Progenitor cell of endocrine pancreas (in vitro differentiated cells): ENCODE measurements around the gene SPON2. TPM values are rescaled to one million over a fixed set of nuclear protein-coding genes. Genes with fewer than 3 reads are reported as not detected.

Source experiments
- DNase-seq: peaks from one replicate; pipeline ENCODE4 v3.0.0; 2021; ENCODE audit warnings: low spot score; ENCODE audit not compliant: unreplicated experiment
- H3K27ac Mint-ChIP-seq: 2 replicates; pipeline ENCODE4 v1.8.0; 2021; ENCODE audit warnings: mild to moderate bottlenecking, moderate library complexity, mixed read lengths
- H3K27me3 Mint-ChIP-seq: 2 replicates; pipeline ENCODE4 v1.8.0; 2021; ENCODE audit warnings: mixed read lengths
- H3K36me3 Mint-ChIP-seq: 2 replicates; pipeline ENCODE4 v1.8.0; 2022; ENCODE audit warnings: mixed read lengths; ENCODE audit not compliant: insufficient read depth
- H3K4me1 Mint-ChIP-seq: 2 replicates; pipeline ENCODE4 v1.8.0; 2021; ENCODE audit warnings: low read depth, mixed read lengths
- H3K4me3 Mint-ChIP-seq: 2 replicates; pipeline ENCODE4 v1.8.0; 2021; ENCODE audit warnings: low read depth, mild to moderate bottlenecking, moderate library complexity, mixed read lengths
- H3K9me3 Mint-ChIP-seq: 2 replicates; pipeline ENCODE4 v1.8.0; 2021; ENCODE audit warnings: low read depth, mixed read lengths
- total RNA-seq: library from RNA; stranded (reverse); gene quantifications from 2 replicates; pipeline ENCODE4 v1.2.1, GENCODE V29; 2021
- TF ChIP-seq, protein P1 (sequence below): fragments of 200-600 bp; sonication (generic); IDR thresholded peaks from one replicate; pipeline ENCODE4 v1.5.0; 2021; ENCODE audit warnings: antibody characterized with exemption, mild to moderate bottlenecking; ENCODE audit not compliant: unreplicated experiment

The SPON2 gene
- total RNA-seq, 1 donor from 2014 or later = 2.2 TPM

DNA sequence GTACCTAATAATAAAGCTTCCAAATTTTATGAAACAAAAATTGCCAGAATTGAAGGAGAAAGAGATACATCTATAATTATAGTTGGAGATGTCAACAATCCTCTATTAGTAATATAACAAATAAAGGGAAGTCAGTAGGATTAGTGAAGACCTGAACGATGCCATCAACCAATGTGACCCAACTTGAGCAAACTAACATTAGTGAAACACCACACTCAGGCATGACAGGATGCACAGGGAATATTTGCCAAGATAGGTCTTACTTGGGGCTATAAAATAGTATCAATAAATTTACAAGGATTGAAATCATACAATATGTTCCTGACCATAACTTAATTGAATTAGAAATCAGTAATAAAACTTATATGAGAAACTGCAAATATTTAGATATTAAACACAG is 12.0 kb downstream of the SPON2 start:
- DNase-seq = no peak
- H3K27ac Mint-ChIP-seq = no peak overlapping the region
- peaks cover 6% of the 10 kb centered on the region for H3K36me3 Mint-ChIP-seq
- no peak overlapping the region for H3K4me3 Mint-ChIP-seq
- peaks cover 13% of the 10 kb centered on the region for H3K9me3 Mint-ChIP-seq
- no peaks in the 10 kb centered on the region for H3K4me1 Mint-ChIP-seq
- peaks cover 43% of the 10 kb centered on the region for H3K27me3 Mint-ChIP-seq
- TF ChIP-seq, protein P1, sequence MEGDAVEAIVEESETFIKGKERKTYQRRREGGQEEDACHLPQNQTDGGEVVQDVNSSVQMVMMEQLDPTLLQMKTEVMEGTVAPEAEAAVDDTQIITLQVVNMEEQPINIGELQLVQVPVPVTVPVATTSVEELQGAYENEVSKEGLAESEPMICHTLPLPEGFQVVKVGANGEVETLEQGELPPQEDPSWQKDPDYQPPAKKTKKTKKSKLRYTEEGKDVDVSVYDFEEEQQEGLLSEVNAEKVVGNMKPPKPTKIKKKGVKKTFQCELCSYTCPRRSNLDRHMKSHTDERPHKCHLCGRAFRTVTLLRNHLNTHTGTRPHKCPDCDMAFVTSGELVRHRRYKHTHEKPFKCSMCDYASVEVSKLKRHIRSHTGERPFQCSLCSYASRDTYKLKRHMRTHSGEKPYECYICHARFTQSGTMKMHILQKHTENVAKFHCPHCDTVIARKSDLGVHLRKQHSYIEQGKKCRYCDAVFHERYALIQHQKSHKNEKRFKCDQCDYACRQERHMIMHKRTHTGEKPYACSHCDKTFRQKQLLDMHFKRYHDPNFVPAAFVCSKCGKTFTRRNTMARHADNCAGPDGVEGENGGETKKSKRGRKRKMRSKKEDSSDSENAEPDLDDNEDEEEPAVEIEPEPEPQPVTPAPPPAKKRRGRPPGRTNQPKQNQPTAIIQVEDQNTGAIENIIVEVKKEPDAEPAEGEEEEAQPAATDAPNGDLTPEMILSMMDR = no peak

DNA sequence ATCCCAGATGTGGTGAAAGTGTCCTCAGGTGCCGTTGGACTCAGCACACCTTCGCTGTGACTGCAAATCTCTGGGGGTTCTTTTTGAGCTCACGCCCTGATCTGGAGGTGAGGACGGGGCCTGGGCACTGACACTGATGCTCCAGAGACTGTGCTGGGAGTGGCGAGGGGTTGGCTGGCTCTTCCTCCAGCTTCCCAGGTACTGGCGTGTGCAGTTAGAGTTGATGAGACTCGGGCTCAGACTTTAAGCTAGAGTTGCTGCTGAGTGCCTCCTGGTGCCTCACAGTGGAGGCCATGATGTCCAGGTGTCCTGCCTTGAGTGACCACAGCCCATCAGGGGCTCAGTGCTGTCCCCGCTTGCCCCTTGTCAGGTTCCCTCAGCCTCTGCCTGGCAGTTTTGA is 16.3 kb downstream of the SPON2 start:
- no peak for DNase-seq
- Mint-ChIP-seq H3K4me1 (peaks cover 11% of the 10 kb centered on the region), H3K27me3 (peaks cover 54% of the 10 kb centered on the region), H3K9me3 (peaks cover 13% of the 10 kb centered on the region), H3K36me3 (peaks cover 6% of the 10 kb centered on the region), H3K27ac (no peak overlapping the region), H3K4me3 (no peak overlapping the region)
- TF ChIP-seq, protein P1 = no peak

DNA sequence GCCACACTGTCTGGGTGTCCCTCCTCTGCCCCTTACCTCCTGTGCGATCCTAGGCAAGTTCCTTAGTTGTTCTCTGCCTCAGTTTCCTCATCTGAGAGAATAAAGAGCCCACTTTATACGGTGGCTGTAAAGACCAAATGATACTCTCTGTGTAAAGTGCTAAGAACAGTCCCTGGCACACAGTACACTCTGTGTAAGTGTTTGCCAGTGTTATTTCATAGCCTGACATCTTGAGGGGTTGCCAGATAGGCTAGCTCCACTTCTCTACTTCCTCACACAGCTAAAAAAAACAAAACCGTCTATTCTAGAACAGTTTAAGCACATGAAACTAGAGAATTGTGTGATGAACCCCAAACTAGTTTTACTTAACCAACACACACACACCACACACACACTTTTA is 17.1 kb downstream of the SPON2 start:
- H3K27me3 Mint-ChIP-seq = peaks cover 52% of the 10 kb centered on the region
- DNase-seq = no peak
- peaks cover 6% of the 10 kb centered on the region for H3K36me3 Mint-ChIP-seq
- peaks cover 13% of the 10 kb centered on the region for H3K9me3 Mint-ChIP-seq
- no peak overlapping the region for H3K27ac Mint-ChIP-seq
- no peak overlapping the region for H3K4me3 Mint-ChIP-seq
- TF ChIP-seq, protein P1 = no peak
- H3K4me1 Mint-ChIP-seq = peaks cover 11% of the 10 kb centered on the region

DNA sequence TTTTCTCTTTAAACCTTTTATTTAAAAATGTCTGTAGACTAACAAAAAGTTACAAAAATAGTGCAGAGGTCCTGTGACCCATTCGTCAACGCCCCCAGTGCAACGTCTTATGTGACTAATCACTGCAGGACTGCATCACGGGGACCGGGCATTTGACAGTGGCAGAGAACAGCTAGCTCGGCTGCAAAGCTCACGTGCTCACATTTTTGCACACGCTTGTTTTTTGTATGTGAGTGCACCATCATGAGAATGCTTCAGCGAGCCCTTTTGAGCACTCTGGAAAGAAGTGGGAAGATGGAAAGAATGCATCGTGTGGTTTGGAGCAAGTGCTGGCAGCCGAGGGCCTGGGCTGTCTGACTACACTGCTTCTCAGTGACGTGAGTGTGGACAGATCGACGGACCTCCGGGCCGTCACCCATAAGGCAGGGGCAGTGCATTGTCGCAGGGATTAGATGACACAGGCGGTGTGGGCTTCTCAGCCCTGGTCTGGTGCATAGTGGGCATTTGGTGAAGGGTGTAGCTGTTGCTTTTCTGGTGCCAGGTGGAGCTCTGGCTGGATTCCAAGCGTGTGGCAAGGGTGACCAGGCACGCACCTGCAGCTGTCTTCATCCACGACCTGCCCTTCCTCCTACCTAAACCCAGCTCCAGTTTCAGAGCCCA is 17.7 kb downstream of the SPON2 start:
- Mint-ChIP-seq H3K4me1 (peaks cover 11% of the 10 kb centered on the region), H3K9me3 (peaks cover 13% of the 10 kb centered on the region), H3K27me3 (peaks cover 54% of the 10 kb centered on the region), H3K4me3 (no peak overlapping the region), H3K36me3 (peaks cover 6% of the 10 kb centered on the region), H3K27ac (no peak overlapping the region)
- TF ChIP-seq, protein P1 = no peak
- DNase-seq = no peak

DNA sequence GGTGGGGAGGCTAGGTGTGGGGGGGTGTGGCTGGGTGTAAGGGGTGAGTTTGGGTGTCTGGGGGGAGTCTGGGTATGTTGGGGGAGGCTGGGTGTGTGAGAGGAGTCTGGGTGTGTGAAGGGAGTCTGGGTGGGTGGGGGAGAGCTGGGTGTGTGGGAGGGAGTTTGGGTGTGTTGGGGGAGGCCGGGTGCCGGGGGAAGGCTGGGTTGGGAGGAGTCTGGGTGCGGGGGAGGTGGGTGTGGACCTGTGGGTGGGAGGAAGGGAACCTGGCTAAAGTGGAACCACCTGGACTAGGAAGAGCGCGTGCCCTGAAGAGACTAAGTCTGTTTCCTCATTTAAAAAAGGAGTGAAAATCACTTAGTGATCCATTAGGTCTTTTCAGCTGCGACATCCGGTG is 18.3 kb downstream of the SPON2 start:
- Mint-ChIP-seq H3K4me1 (peaks cover 11% of the 10 kb centered on the region), H3K9me3 (peaks cover 13% of the 10 kb centered on the region), H3K27ac (no peak overlapping the region), H3K27me3 (peaks cover 54% of the 10 kb centered on the region), H3K36me3 (peaks cover 6% of the 10 kb centered on the region), H3K4me3 (no peak overlapping the region)
- no peak for DNase-seq
- TF ChIP-seq, protein P1 = no peak
